Measurements from ENCODE around the gene CFAP100. TPM values are rescaled to one million over a fixed set of nuclear protein-coding genes. Genes with fewer than 3 reads are reported as not detected.

CFAP100 gene
- total RNA-seq, 1 experiment from 2014 or later = not detected

DNA sequence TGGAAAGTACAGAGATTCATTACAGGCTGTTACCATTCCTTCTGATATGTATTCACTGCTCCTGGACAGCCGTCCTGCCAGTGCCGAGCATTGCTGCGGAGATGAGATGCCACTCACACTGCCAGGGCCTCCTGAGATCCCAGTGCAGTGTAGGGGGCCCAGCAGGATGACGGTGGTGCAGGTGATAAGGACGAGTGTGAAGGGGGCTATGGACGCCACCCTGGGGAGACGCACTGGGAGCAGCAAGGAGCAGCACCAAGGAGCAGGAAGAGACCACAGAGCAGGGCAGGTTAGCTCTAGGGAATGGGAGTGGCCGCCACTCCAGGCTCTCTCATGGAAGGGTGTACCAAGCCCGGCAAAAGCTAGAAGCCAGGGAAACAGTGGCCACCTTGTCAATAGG lies 33.5 kb upstream of the CFAP100 start:
- no peak for TF ChIP-seq REST (IDR thresholded peaks at IDR 0.05; ENCODE audit: low read depth)
- TF ChIP-seq CBX3 (IDR thresholded peaks at IDR 0.05; ENCODE audit: low read depth) = no peak
- no peak for TF ChIP-seq POLR2A (IDR thresholded peaks at IDR 0.05; ENCODE audit: borderline replicate concordance, extremely low read depth, insufficient read depth, insufficient read length)
- no peak for TF ChIP-seq EZH2 (IDR thresholded peaks at IDR 0.05)
- TF ChIP-seq RAD21 (IDR thresholded peaks at IDR 0.05; ENCODE audit: low read depth) = no peak
- TF ChIP-seq, protein P1, sequence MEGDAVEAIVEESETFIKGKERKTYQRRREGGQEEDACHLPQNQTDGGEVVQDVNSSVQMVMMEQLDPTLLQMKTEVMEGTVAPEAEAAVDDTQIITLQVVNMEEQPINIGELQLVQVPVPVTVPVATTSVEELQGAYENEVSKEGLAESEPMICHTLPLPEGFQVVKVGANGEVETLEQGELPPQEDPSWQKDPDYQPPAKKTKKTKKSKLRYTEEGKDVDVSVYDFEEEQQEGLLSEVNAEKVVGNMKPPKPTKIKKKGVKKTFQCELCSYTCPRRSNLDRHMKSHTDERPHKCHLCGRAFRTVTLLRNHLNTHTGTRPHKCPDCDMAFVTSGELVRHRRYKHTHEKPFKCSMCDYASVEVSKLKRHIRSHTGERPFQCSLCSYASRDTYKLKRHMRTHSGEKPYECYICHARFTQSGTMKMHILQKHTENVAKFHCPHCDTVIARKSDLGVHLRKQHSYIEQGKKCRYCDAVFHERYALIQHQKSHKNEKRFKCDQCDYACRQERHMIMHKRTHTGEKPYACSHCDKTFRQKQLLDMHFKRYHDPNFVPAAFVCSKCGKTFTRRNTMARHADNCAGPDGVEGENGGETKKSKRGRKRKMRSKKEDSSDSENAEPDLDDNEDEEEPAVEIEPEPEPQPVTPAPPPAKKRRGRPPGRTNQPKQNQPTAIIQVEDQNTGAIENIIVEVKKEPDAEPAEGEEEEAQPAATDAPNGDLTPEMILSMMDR (IDR thresholded peaks at IDR 0.05 in 2 of 3, conservative IDR thresholded peaks at IDR 0.05 in 1 of 3; ENCODE audit: borderline replicate concordance in 1 of 3, insufficient read depth in 1 of 3, low read depth in 2 of 3, low read length in 2 of 3) = no peak

More for the DNA sequence above, 33.5 kb upstream of the CFAP100 start:
- Histone ChIP-seq H3K9ac (ENCODE audit: low read length) (no peak overlapping the region), H3K4me1 (ENCODE audit: control insufficient read depth in 1 of 2, insufficient read depth in 2 of 2, low read length in 2 of 2) (peaks cover 4 to 19% of the 10 kb centered on the region in 2 experiments; a peak in 3 of 4 replicates), H3K27ac (ENCODE audit: low read depth, low read length) (no peak overlapping the region), H3K9me2 (ENCODE audit: insufficient read depth) (no peaks in the 10 kb centered on the region), H3K27me3 (ENCODE audit: insufficient read depth, low read length) (peaks cover 6% of the 10 kb centered on the region; the same call in 1 of the 2 replicates), H3K4me2 (ENCODE audit: low read length) (no peak overlapping the region), H3K4me3 (replicated peaks in 1 of 2; ENCODE audit: low read depth in 1 of 2, low read length in 2 of 2) (no peak overlapping the region), H3K79me2 (ENCODE audit: insufficient read depth, low read length) (no peaks in the 10 kb centered on the region), H3K36me3 (ENCODE audit: control insufficient read depth in 1 of 2, insufficient read depth in 2 of 2, low read length in 2 of 2) (no peaks in the 10 kb centered on the region), H2AFZ (ENCODE audit: low read depth, low read length, poor library complexity, severe bottlenecking) (no peak overlapping the region), H3K9me3 (ENCODE audit: control insufficient read depth in 1 of 2, insufficient read depth in 1 of 2, low read depth in 1 of 2, low read length in 2 of 2) (no peaks in the 10 kb centered on the region), H4K20me1 (ENCODE audit: insufficient read depth) (no peaks in the 10 kb centered on the region)
- intact Hi-C loops (cut with micrococcal nuclease) = no loop called here
- no TSS peak for BruUV-seq (replicated peaks)
- ChIA-PET RAD21 (ENCODE audit: low non-redundant PET in 1 of 2, low total read pairs in 2 of 2, uncharacterized antibody in 2 of 2, unreplicated experiment in 2 of 2) (no interaction called here), CTCF (no interaction called here), POLR2A (no interaction called here)
- DNase-seq (ENCODE audit: low read depth, low spot score) = no peak
- ATAC-seq = no peak
